22Rv1 (cell line): ENCODE measurements around the gene ARID1B.

ENCODE experiments used
- ZFX ChIP-seq: fragments of 450-650 bp; IDR thresholded peaks from 2 replicates; pipeline ENCODE4 v1.6.1; 2017; ENCODE audit warnings: antibody characterized with exemption, borderline replicate concordance
- TF ChIP-seq, protein P1 (sequence below): fragments of 450-650 bp; IDR thresholded peaks from 2 replicates; pipeline ENCODE4 v1.5.1; 2017; ENCODE audit warnings: mild to moderate bottlenecking

DNA sequence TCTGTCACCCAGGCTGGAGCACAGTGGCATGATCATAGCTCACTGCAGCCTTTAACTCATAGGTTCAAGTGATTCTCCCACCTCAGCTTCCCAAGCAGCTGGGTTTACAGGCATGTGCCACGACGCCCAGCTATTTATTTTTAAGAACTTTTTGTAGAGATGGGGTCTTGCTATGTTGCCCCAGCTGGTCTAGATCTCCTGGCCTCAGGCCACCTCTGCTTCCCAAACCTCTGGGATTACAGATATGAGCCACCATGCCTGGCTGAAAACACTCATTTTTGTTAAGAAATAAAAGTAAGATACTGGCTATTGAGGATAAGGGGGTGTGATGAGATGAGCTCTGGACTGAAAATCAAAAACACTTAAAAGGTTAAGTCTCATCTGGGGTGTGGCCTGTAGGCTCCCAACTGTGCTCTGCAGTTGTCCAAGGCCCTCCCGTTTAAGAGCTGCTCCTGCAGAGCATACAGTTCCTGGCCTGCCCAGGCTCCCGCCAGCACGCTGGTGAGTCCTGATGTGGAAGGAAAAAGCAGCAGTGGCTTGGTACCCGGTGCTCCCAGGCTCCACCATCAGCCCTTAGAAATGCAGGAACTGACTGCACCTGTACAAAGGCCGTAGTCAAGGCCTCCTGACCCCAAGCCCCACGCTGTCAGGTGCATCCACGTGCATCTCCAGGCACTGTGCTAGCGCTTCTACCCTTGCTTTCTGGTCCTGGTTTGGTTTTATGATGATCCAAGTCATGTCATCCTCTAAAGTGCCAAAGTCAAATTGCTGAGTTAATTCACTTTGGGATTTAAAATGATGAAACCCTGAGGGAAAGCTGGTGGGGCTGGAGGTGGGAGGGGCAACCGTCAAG is 434.7 kb downstream of the ARID1B start:
- TF ChIP-seq, protein P1, sequence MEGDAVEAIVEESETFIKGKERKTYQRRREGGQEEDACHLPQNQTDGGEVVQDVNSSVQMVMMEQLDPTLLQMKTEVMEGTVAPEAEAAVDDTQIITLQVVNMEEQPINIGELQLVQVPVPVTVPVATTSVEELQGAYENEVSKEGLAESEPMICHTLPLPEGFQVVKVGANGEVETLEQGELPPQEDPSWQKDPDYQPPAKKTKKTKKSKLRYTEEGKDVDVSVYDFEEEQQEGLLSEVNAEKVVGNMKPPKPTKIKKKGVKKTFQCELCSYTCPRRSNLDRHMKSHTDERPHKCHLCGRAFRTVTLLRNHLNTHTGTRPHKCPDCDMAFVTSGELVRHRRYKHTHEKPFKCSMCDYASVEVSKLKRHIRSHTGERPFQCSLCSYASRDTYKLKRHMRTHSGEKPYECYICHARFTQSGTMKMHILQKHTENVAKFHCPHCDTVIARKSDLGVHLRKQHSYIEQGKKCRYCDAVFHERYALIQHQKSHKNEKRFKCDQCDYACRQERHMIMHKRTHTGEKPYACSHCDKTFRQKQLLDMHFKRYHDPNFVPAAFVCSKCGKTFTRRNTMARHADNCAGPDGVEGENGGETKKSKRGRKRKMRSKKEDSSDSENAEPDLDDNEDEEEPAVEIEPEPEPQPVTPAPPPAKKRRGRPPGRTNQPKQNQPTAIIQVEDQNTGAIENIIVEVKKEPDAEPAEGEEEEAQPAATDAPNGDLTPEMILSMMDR, result no peak
- no peak for TF ChIP-seq ZFX
